Stomach (tissue), 4 donors: ENCODE measurements around the gene C9orf72.

Source experiments
- CTCF ChIP-seq, 7 experiments: fragments of 450-650 bp in 4 of 7; fragments of 200-600 bp in 3 of 7; sonication (generic) in 3 of 7; IDR thresholded peaks; one replicate each; pipeline ENCODE4 v1.5.1; 2016 to 2019; ENCODE audit warnings: antibody characterized with exemption in 7 of 7, control low read depth in 2 of 7, mild to moderate bottlenecking in 1 of 7
- POLR2A ChIP-seq, 4 donors: fragments of 450-650 bp; IDR thresholded peaks; one replicate each; pipeline ENCODE4 v1.6.1; 2016; ENCODE audit warnings: antibody characterized with exemption in 4 of 4, control low read depth in 2 of 4, mild to moderate bottlenecking in 1 of 4, moderate library complexity in 1 of 4
- POLR2AphosphoS5 ChIP-seq, 3 donors: sonication (generic); formaldehyde crosslinking; IDR thresholded peaks; one replicate each; pipeline ENCODE4 v1.6.1; 2016; ENCODE audit warnings: antibody characterized with exemption in 3 of 3

GRCh38 chr9:27523141-27523540, 50.1 kb downstream of the C9orf72 start:
- no peak for TF ChIP-seq CTCF (IDR thresholded peaks at IDR 0.05)
- no peak for TF ChIP-seq POLR2AphosphoS5 (IDR thresholded peaks at IDR 0.05)
- TF ChIP-seq POLR2A (IDR thresholded peaks at IDR 0.05), result no peak
